IMR-90 (cell line): ENCODE results near the gene SLC17A5. TPM values are rescaled to one million over a fixed set of nuclear protein-coding genes. Genes with fewer than 3 reads are reported as not detected.

ENCODE experiments used
- ATAC-seq: fragments of 200-7000 bp; cut with Tn5 transposase; 2 replicates; pipeline ENCODE4 v1.9.1; 2020; ENCODE audit warnings: low read depth, mild to moderate bottlenecking, moderate library complexity
- BruUV-seq: library from RNA; stranded (reverse); fragments of 400-500 nt; replicated peaks from 2 replicates; lab custom pipeline; 2021; lab: Mats Ljungman, UMichigan
- CTCF ChIA-PET: fragments of 300-600 bp; formaldehyde crosslinking; extraction: SDS; loops from one replicate; lab custom pipeline; 2021; ENCODE audit warnings: antibody characterized with exemption; lab: Yijun Ruan, JAX
- POLR2A ChIA-PET: fragments of 300-600 bp; sonication (Branson Sonifier 250); formaldehyde crosslinking; loops from one replicate; lab custom pipeline; 2022; ENCODE audit warnings: antibody characterized with exemption; ENCODE audit not compliant: unreplicated experiment; lab: Charles Lee
- DNase-seq: peaks from one replicate; pipeline ENCODE4 v3.0.0; 2013
- H2AFZ ChIP-seq: replicated peaks from 2 replicates; pipeline ENCODE3; 2013; ENCODE audit warnings: low read length, mild to moderate bottlenecking; ENCODE audit not compliant: poor library complexity
- H2AK5ac ChIP-seq: 2 replicates; pipeline ENCODE4 v1.6.1; 2013; ENCODE audit warnings: low read depth, low read length, inconsistent platforms
- H2AK9ac ChIP-seq: replicated peaks from 2 replicates; pipeline ENCODE3; 2013; ENCODE audit warnings: mild to moderate bottlenecking, low read depth, low read length, moderate library complexity; ENCODE audit not compliant: poor library complexity
- H2BK120ac ChIP-seq: 2 replicates; pipeline ENCODE4 v1.6.1; 2013; ENCODE audit warnings: low read depth, low read length, inconsistent platforms
- H2BK15ac ChIP-seq: 3 replicates; pipeline ENCODE4 v1.6.1; 2013; ENCODE audit warnings: low read depth, low read length, inconsistent platforms
- H2BK20ac ChIP-seq: 2 replicates; pipeline ENCODE4 v1.6.1; 2013; ENCODE audit warnings: low read depth, mild to moderate bottlenecking, inconsistent platforms, low read length, moderate library complexity
- H2BK5ac ChIP-seq: 2 replicates; pipeline ENCODE4 v1.6.1; 2013; ENCODE audit warnings: mild to moderate bottlenecking, low read depth, low read length, inconsistent platforms; ENCODE audit not compliant: poor library complexity, severe bottlenecking
- H3K14ac ChIP-seq: replicated peaks from 2 replicates; pipeline ENCODE4 v1.6.1; 2013; ENCODE audit warnings: low read depth, low read length, inconsistent platforms
- H3K18ac ChIP-seq: 2 replicates; pipeline ENCODE4 v1.6.1; 2013; ENCODE audit warnings: low read depth, low read length, control low read depth
- H3K23ac ChIP-seq: 2 replicates; pipeline ENCODE4 v1.6.1; 2013; ENCODE audit warnings: low read depth, low read length, inconsistent platforms
- H3K27ac ChIP-seq: 2 replicates; pipeline ENCODE4 v1.5.1; 2013; ENCODE audit warnings: mild to moderate bottlenecking, control low read depth, low read length; ENCODE audit not compliant: insufficient read depth
- H3K27me3 ChIP-seq: 2 replicates; pipeline ENCODE4 v1.6.1; 2013; ENCODE audit warnings: low read length; ENCODE audit not compliant: control insufficient read depth, insufficient read depth
- H3K36me3 ChIP-seq: 2 replicates; pipeline ENCODE4 v1.6.1; 2013; ENCODE audit warnings: low read length, mixed read lengths; ENCODE audit not compliant: control insufficient read depth, insufficient read depth
- H3K4ac ChIP-seq: 2 replicates; pipeline ENCODE4 v1.6.1; 2013; ENCODE audit warnings: low read depth, low read length, inconsistent platforms
- H3K4me1 ChIP-seq: 2 replicates; pipeline ENCODE4 v1.6.1; 2013; ENCODE audit warnings: low read length, mixed read lengths; ENCODE audit not compliant: control insufficient read depth, insufficient read depth
- H3K4me2 ChIP-seq: 2 replicates; pipeline ENCODE4 v1.6.1; 2013; ENCODE audit warnings: low read depth, mild to moderate bottlenecking, control low read depth, low read length, moderate library complexity
- H3K4me3 ChIP-seq: 2 replicates; pipeline ENCODE4 v1.5.1; 2013; ENCODE audit warnings: low read depth, mild to moderate bottlenecking, control low read depth, low read length, moderate library complexity; ENCODE audit not compliant: insufficient read depth
- H3K56ac ChIP-seq: 2 replicates; pipeline ENCODE4 v1.6.1; 2013; ENCODE audit warnings: low read length, inconsistent platforms; ENCODE audit not compliant: insufficient read depth; ENCODE audit errors: extremely low read depth
- H3K79me1 ChIP-seq, 2 experiments: 2 replicates each; pipeline ENCODE4 v1.6.1; 2013; ENCODE audit warnings: low read length in 2 of 2, inconsistent platforms in 1 of 2, low read depth in 1 of 2
- H3K9ac ChIP-seq: 2 replicates; pipeline ENCODE4 v1.6.1; 2013; ENCODE audit warnings: low read depth, low read length, control low read depth
- H3K9me1 ChIP-seq: 2 replicates; pipeline ENCODE4 v1.6.1; 2013; ENCODE audit warnings: low read length, inconsistent platforms; ENCODE audit not compliant: insufficient read depth
- H3K9me3 ChIP-seq: 2 replicates; pipeline ENCODE4 v1.6.1; 2013; ENCODE audit warnings: low read length; ENCODE audit not compliant: control insufficient read depth, insufficient read depth
- H4K20me1 ChIP-seq: 2 replicates; pipeline ENCODE4 v1.6.1; 2013; ENCODE audit warnings: low read length, inconsistent platforms; ENCODE audit not compliant: insufficient read depth
- H4K5ac ChIP-seq: 2 replicates; pipeline ENCODE4 v1.6.1; 2013; ENCODE audit warnings: mild to moderate bottlenecking, low read depth, low read length, control low read depth
- H4K8ac ChIP-seq, 2 experiments: 2 replicates each; pipeline ENCODE4 v1.6.1; 2013; ENCODE audit warnings: low read depth in 2 of 2, low read length in 2 of 2, control low read depth in 1 of 2, inconsistent platforms in 1 of 2
- H4K91ac ChIP-seq: 2 replicates; pipeline ENCODE4 v1.6.1; 2013; ENCODE audit warnings: low read depth, low read length, inconsistent platforms; ENCODE audit not compliant: insufficient read depth
- BHLHE40 ChIP-seq: fragments of 150-350 bp; IDR thresholded peaks from 2 replicates; pipeline ENCODE4 v1.6.1; 2016; ENCODE audit warnings: mild to moderate bottlenecking, low read depth, low read length
- CHD1 ChIP-seq: IDR thresholded peaks from 2 replicates; pipeline ENCODE4 v1.6.1; 2012; ENCODE audit warnings: low read depth, low read length, improper control_type of control experiment
- CTCF ChIP-seq: conservative IDR thresholded peaks from 2 replicates; pipeline ENCODE4 v1.5.1; 2012; ENCODE audit warnings: mild to moderate bottlenecking, low read depth, low read length, improper control_type of control experiment
- MAFK ChIP-seq: IDR thresholded peaks from 2 replicates; pipeline ENCODE4 v1.6.1; 2012; ENCODE audit warnings: low read depth, low read length, improper control_type of control experiment
- MAZ ChIP-seq: IDR thresholded peaks from 2 replicates; pipeline ENCODE4 v1.6.1; 2012; ENCODE audit warnings: low read depth, mild to moderate bottlenecking, low read length, improper control_type of control experiment, moderate library complexity, borderline replicate concordance
- MXI1 ChIP-seq: IDR thresholded peaks from 2 replicates; pipeline ENCODE4 v1.6.1; 2012; ENCODE audit warnings: low read depth, mild to moderate bottlenecking, low read length, moderate library complexity, borderline replicate concordance
- RCOR1 ChIP-seq: IDR thresholded peaks from 2 replicates; pipeline ENCODE4 v1.6.1; 2012; ENCODE audit warnings: mild to moderate bottlenecking, low read length, improper control_type of control experiment; ENCODE audit not compliant: insufficient replicate concordance
- WGBS, 2 experiments: methylation state at CpG; one replicate each; pipeline versions ENCODE4 v1.1.5 to v1.1.7; 2013; ENCODE audit warnings: missing lambda C conversion rate in 2 of 2; ENCODE audit not compliant: insufficient read length in 1 of 2; ENCODE audit errors: extremely low coverage in 2 of 2; 5-methylcytosine and 5-hydroxymethylcytosine counted together
- dilution Hi-C: fragments of 300-500 bp; cut with HindIII; formaldehyde crosslinking; loops from one replicate; pipeline ENCODE4 v1.14.3; 2018; ENCODE audit warnings: low sequenced_read_pairs; ENCODE audit not compliant: unreplicated experiment
- in situ Hi-C: fragments of 300-500 bp; cut with MboI; formaldehyde crosslinking; loops from 3 replicates; pipeline ENCODE4 v1.14.3; 2019; ENCODE audit warnings: low sequenced_read_pairs, inconsistent platforms, mixed read lengths
- intact Hi-C: fragments of 100-400 bp; cut with micrococcal nuclease; formaldehyde crosslinking; loops from 2 replicates; pipeline ENCODE4 v1.10.0; 2022
- polyA plus RNA-seq, 3 experiments: library from polyadenylated mRNA; depleted of rRNA; stranded (reverse); fragments of >200 nt; gene quantifications; 2 replicates each; pipeline ENCODE4 v1.2.3, GENCODE V29; 2012; ENCODE audit warnings: low replicate concordance in 1 of 3
- total RNA-seq: library from RNA; depleted of rRNA; stranded (reverse); fragments of >200 nt; gene quantifications from 2 replicates; pipeline ENCODE4 v1.2.3, GENCODE V29; 2012
- TF ChIP-seq, protein P1 (sequence below): fragments of 150-350 bp; IDR thresholded peaks from 2 replicates; pipeline ENCODE4 v1.6.1; 2016; ENCODE audit warnings: low read depth, mild to moderate bottlenecking, low read length, moderate library complexity, borderline replicate concordance

The SLC17A5 gene
- total and polyA plus RNA-seq, 2 of the 4 experiments (the other 2 are of a cell fraction) = 20.8 to 27.2 TPM

- H2BK120ac ChIP-seq = no peak overlapping the region
- no peak overlapping the region for H3K18ac ChIP-seq
- H2AK5ac ChIP-seq = no peak overlapping the region
- no peak overlapping the region for H4K91ac ChIP-seq
- TF ChIP-seq RCOR1 (no peak), MAZ (no peak), CTCF (no peak), MXI1 (no peak), CHD1 (no peak), MAFK (no peak), BHLHE40 (no peak)
- TF ChIP-seq, protein P1, sequence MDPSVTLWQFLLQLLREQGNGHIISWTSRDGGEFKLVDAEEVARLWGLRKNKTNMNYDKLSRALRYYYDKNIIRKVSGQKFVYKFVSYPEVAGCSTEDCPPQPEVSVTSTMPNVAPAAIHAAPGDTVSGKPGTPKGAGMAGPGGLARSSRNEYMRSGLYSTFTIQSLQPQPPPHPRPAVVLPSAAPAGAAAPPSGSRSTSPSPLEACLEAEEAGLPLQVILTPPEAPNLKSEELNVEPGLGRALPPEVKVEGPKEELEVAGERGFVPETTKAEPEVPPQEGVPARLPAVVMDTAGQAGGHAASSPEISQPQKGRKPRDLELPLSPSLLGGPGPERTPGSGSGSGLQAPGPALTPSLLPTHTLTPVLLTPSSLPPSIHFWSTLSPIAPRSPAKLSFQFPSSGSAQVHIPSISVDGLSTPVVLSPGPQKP = no peak
- H4K5ac ChIP-seq = no peak overlapping the region
- ChIA-PET CTCF (no interaction called here), POLR2A (no interaction called here)
- no peak overlapping the region for H2AFZ ChIP-seq
- H3K79me1 ChIP-seq = peaks cover 13 to 30% of the 10 kb centered on the region in 2 experiments; a peak in 3 of 4 replicates
- no peak overlapping the region for H2BK15ac ChIP-seq
- H3K4me3 ChIP-seq = no peak overlapping the region
- peak overlapping the region; percentile 48 for H2AK9ac ChIP-seq
- no peak for DNase-seq
- peaks cover 6% of the 10 kb centered on the region; the same call in 1 of the 2 replicates for H3K9me1 ChIP-seq
- H3K9me3 ChIP-seq = no peaks in the 10 kb centered on the region
- H3K14ac ChIP-seq = no peak overlapping the region
- no peak overlapping the region for H3K27ac ChIP-seq
- H3K4me1 ChIP-seq = peaks cover 3% of the 10 kb centered on the region; the same call in 1 of the 2 replicates
- no peaks in the 10 kb centered on the region for H3K27me3 ChIP-seq
- WGBS, 2 experiments = no CpG with 5 or more reads among the region's 2 CpGs
- H4K8ac ChIP-seq = no peak overlapping the region
- no peak overlapping the region for H3K23ac ChIP-seq
- H3K36me3 ChIP-seq = no peaks in the 10 kb centered on the region
- intact Hi-C loops = no loop called here
- H3K4me2 ChIP-seq = no peak overlapping the region
- H3K4ac ChIP-seq = no peak overlapping the region
- H4K20me1 ChIP-seq = no peaks in the 10 kb centered on the region
- in situ Hi-C loops = no loop called here
- dilution Hi-C loops = no loop called here
- H2BK20ac ChIP-seq = no peak overlapping the region
- no TSS peak for BruUV-seq
- no peak overlapping the region for H2BK5ac ChIP-seq
- H3K9ac ChIP-seq = no peak overlapping the region
- no peak for ATAC-seq
- no peak overlapping the region for H3K56ac ChIP-seq
Measured at GRCh38 chr6:73655341-73655917, 1.6 kb upstream of the SLC17A5 start.
